HCT116 (cell line): ENCODE data around the gene MAP2K3. TPM values are rescaled to one million over a fixed set of nuclear protein-coding genes. Genes with fewer than 3 reads are reported as not detected.

Source experiments
- ATAC-seq: fragments of 200-7000 bp; cut with Tn5 transposase; 2 replicates; pipeline ENCODE4 v1.9.1; 2020; ENCODE audit warnings: mild to moderate bottlenecking, moderate library complexity
- BruUV-seq: library from RNA; stranded (reverse); fragments of 400-500 nt; replicated peaks from 2 replicates; lab custom pipeline; 2021; lab: Mats Ljungman, UMichigan
- CTCF ChIA-PET: fragments of 300-600 bp; sonication (Branson Sonifier 250); formaldehyde crosslinking; loops from one replicate; lab custom pipeline; 2021; ENCODE audit warnings: antibody characterized with exemption; lab: Charles Lee
- POLR2A ChIA-PET: fragments of 300-600, 350-600 bp; sonication (Branson Sonifier 250); formaldehyde crosslinking; loops from one replicate; lab custom pipeline; 2021; ENCODE audit warnings: antibody characterized with exemption; lab: Charles Lee
- RAD21 ChIA-PET, 2 experiments: fragments of 300-600 bp; sonication (Branson Sonifier 250); formaldehyde crosslinking; loops; one replicate each; lab custom pipeline; 2023; ENCODE audit warnings: low total read pairs in 2 of 2; ENCODE audit not compliant: uncharacterized antibody in 2 of 2, unreplicated experiment in 2 of 2, low non-redundant PET in 1 of 2; lab: Charles Lee
- DNase-seq: peaks from one replicate; pipeline ENCODE4 v3.0.0-alpha.2; 2010; ENCODE audit warnings: low read depth, low spot score
- H2AFZ ChIP-seq: fragments of 200-600 bp; shearing (Covaris generic), sonication (generic); 2 replicates; pipeline ENCODE4 v1.6.1; 2017; ENCODE audit warnings: low read depth, mixed run types, mixed read lengths, antibody characterized with exemption, low read length; ENCODE audit not compliant: poor library complexity, severe bottlenecking
- H3K27ac ChIP-seq: 2 replicates; pipeline ENCODE4 v1.5.1; 2012; ENCODE audit warnings: low read depth, low read length
- H3K27me3 ChIP-seq: fragments of 200-600 bp; sonication (generic); 2 replicates; pipeline ENCODE4 v1.6.1; 2016; ENCODE audit warnings: mixed run types, low read length, mixed read lengths; ENCODE audit not compliant: insufficient read depth
- H3K36me3 ChIP-seq, 2 experiments: fragments of 200-500 bp in 1 of 2; fragments of 200-600 bp in 1 of 2; sonication (Bioruptor generic) in 1 of 2; sonication (generic) in 1 of 2; 2 replicates each; pipeline versions ENCODE4 v1.5.1 to v1.6.1; 2014 to 2016; ENCODE audit warnings: low read length in 2 of 2, inconsistent platforms in 1 of 2, mixed read lengths in 1 of 2, mixed run types in 1 of 2; ENCODE audit not compliant: insufficient read depth in 2 of 2, control insufficient read depth in 1 of 2
- H3K4me1 ChIP-seq, 2 experiments: fragments of 200-600 bp in 1 of 2; sonication (generic) in 1 of 2; 2 replicates each; pipeline versions ENCODE4 v1.5.1 to v1.6.1; 2012 to 2017; ENCODE audit warnings: low read length in 2 of 2, inconsistent platforms in 1 of 2, mild to moderate bottlenecking in 1 of 2, mixed read lengths in 1 of 2, mixed run types in 1 of 2, moderate library complexity in 1 of 2; ENCODE audit not compliant: insufficient read depth in 2 of 2, control insufficient read depth in 1 of 2
- H3K4me2 ChIP-seq: fragments of 200-600 bp; sonication (generic); 2 replicates; pipeline ENCODE4 v1.6.1; 2017; ENCODE audit warnings: mixed run types, low read length, mixed read lengths
- H3K4me3 ChIP-seq, 2 experiments: fragments of 200-600 bp in 1 of 2; sonication (generic) in 1 of 2; replicated peaks in 1 of 2; 2 replicates each; pipeline ENCODE4 v1.5.1; 2011 to 2016; ENCODE audit warnings: low read length in 2 of 2, control low read depth in 1 of 2, low read depth in 1 of 2, mild to moderate bottlenecking in 1 of 2, mixed read lengths in 1 of 2, mixed run types in 1 of 2
- H3K79me2 ChIP-seq: fragments of 200-600 bp; sonication (generic); 2 replicates; pipeline ENCODE4 v1.6.1; 2017; ENCODE audit warnings: mild to moderate bottlenecking, mixed run types, low read length, moderate library complexity, mixed read lengths; ENCODE audit not compliant: insufficient read depth
- H3K9ac ChIP-seq: fragments of 200-600 bp; sonication (generic); 2 replicates; pipeline ENCODE4 v1.6.1; 2016; ENCODE audit warnings: low read length, mixed read lengths
- H3K9me2 ChIP-seq: fragments of 200-600 bp; sonication (generic), shearing (Covaris generic); 2 replicates; pipeline ENCODE4 v1.6.1; 2017; ENCODE audit warnings: mixed run types, mild to moderate bottlenecking, moderate library complexity; ENCODE audit not compliant: insufficient read depth
- H3K9me3 ChIP-seq, 2 experiments: fragments of 200-500 bp in 1 of 2; fragments of 200-600 bp in 1 of 2; sonication (Bioruptor generic) in 1 of 2; sonication (generic) in 1 of 2; 2 replicates each; pipeline ENCODE4 v1.6.1; 2014 to 2017; ENCODE audit warnings: low read length in 2 of 2, mixed read lengths in 2 of 2, inconsistent platforms in 1 of 2, low read depth in 1 of 2, mild to moderate bottlenecking in 1 of 2, mixed run types in 1 of 2, moderate library complexity in 1 of 2; ENCODE audit not compliant: control insufficient read depth in 1 of 2, insufficient read depth in 1 of 2
- H4K20me1 ChIP-seq: fragments of 200-600 bp; sonication (generic), shearing (Covaris generic); 2 replicates; pipeline ENCODE4 v1.6.1; 2017; ENCODE audit warnings: mixed run types, mild to moderate bottlenecking, moderate library complexity; ENCODE audit not compliant: insufficient read depth
- CBX3 ChIP-seq: IDR thresholded peaks from 2 replicates; pipeline ENCODE4 v1.6.1; 2012; ENCODE audit warnings: low read depth
- CEBPB ChIP-seq: IDR thresholded peaks from 2 replicates; pipeline ENCODE4 v1.6.1; 2012; ENCODE audit warnings: low read depth
- FOSL1 ChIP-seq: IDR thresholded peaks from 2 replicates; pipeline ENCODE4 v1.6.1; 2012; ENCODE audit warnings: low read depth
- SP1 ChIP-seq: IDR thresholded peaks from 2 replicates; pipeline ENCODE4 v1.6.1; 2012; ENCODE audit warnings: low read depth
- TCF7L2 ChIP-seq: IDR thresholded peaks from 2 replicates; pipeline ENCODE4 v1.7.0; 2011; ENCODE audit warnings: borderline replicate concordance, inconsistent platforms; ENCODE audit not compliant: insufficient read depth, insufficient read length; ENCODE audit errors: extremely low read depth
- ZNF274 ChIP-seq: fragments of 200-500 bp; sonication (Bioruptor generic); IDR thresholded peaks from 2 replicates; pipeline ENCODE4 v1.6.1; 2014; ENCODE audit warnings: mild to moderate bottlenecking, low read depth, low read length, inconsistent platforms
- intact Hi-C: fragments of 100-400 bp; cut with micrococcal nuclease; formaldehyde crosslinking; loops from 2 replicates; pipeline ENCODE4 v1.10.0; 2022
- total RNA-seq: library from RNA; stranded (reverse); gene quantifications from one replicate; pipeline ENCODE4 v1.2.1, GENCODE V29; 2021; ENCODE audit not compliant: unreplicated experiment
- TF ChIP-seq, protein P1 (sequence below): IDR thresholded peaks from 2 replicates; pipeline ENCODE4 v1.6.1; 2011; ENCODE audit warnings: mild to moderate bottlenecking, low read length, moderate library complexity; ENCODE audit not compliant: insufficient replicate concordance; ENCODE audit errors: extremely low read depth
- TF ChIP-seq, protein P2 (sequence below), 3 experiments: fragments of 200-600 bp in 1 of 3; sonication (generic) in 1 of 3; IDR thresholded peaks in 2 of 3; conservative IDR thresholded peaks in 1 of 3; 2 replicates each; pipeline ENCODE4 v1.5.1; 2012 to 2017; ENCODE audit warnings: low read depth in 2 of 3, low read length in 2 of 3, antibody characterized with exemption in 1 of 3, borderline replicate concordance in 1 of 3, control low read depth in 1 of 3, mild to moderate bottlenecking in 1 of 3, mixed read lengths in 1 of 3, mixed run types in 1 of 3, moderate library complexity in 1 of 3; ENCODE audit not compliant: insufficient read depth in 1 of 3

MAP2K3 gene
- total RNA-seq, 1 experiment from 2014 or later = 96.7 TPM

DNA sequence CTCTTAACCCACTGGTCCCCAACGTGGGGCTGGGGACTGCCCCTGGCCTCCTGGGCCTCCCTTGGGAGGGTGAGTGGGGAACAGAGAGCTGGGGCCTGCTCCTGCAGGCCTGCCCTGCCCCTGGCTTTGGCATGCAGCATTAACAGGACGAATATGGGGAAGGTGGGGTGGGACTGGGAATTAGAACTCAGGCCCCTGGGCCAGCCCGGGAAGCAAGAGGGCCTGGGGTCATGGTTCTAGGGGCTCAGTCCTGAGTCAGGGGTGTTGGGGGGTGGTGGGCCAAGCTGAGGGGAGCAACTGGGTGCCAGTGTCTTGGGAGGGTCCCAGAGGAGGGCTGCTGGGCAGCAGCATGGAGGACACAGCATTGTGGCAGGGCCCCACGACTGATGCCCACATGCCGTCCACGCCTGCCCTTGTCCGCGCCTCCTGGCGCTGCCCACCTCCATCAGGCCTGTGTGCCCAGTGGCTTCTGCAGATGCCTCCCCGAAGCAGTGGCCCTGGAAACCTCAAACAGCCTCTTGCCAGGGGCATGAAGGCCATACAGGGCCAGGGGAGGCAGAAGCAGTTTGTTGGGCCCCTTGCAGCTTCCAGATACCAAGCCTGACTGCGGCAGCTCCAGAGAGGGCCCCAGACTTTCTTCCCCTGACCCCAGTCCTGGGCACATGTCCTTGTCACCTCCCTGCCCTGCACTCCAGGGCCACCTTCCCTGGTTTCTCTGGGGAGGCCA lies 4.8 kb downstream of the MAP2K3 start:
- intact Hi-C loops = loop anchor here (10.0 kb wide), 1 partner anchor 165 kb away; no protein-coding TSS in a partner anchor
- H3K4me1 ChIP-seq = peaks cover 42 to 50% of the 10 kb centered on the region in 2 experiments
- no peak overlapping the region for H3K4me3 ChIP-seq
- ATAC-seq = no peak
- no TSS peak for BruUV-seq
- TF ChIP-seq SP1 (no peak), CBX3 (no peak), FOSL1 (no peak), CEBPB (no peak), ZNF274 (no peak), TCF7L2 (no peak)
- TF ChIP-seq, protein P1, sequence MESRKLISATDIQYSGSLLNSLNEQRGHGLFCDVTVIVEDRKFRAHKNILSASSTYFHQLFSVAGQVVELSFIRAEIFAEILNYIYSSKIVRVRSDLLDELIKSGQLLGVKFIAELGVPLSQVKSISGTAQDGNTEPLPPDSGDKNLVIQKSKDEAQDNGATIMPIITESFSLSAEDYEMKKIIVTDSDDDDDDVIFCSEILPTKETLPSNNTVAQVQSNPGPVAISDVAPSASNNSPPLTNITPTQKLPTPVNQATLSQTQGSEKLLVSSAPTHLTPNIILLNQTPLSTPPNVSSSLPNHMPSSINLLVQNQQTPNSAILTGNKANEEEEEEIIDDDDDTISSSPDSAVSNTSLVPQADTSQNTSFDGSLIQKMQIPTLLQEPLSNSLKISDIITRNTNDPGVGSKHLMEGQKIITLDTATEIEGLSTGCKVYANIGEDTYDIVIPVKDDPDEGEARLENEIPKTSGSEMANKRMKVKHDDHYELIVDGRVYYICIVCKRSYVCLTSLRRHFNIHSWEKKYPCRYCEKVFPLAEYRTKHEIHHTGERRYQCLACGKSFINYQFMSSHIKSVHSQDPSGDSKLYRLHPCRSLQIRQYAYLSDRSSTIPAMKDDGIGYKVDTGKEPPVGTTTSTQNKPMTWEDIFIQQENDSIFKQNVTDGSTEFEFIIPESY = no peak
- TF ChIP-seq, protein P2, sequence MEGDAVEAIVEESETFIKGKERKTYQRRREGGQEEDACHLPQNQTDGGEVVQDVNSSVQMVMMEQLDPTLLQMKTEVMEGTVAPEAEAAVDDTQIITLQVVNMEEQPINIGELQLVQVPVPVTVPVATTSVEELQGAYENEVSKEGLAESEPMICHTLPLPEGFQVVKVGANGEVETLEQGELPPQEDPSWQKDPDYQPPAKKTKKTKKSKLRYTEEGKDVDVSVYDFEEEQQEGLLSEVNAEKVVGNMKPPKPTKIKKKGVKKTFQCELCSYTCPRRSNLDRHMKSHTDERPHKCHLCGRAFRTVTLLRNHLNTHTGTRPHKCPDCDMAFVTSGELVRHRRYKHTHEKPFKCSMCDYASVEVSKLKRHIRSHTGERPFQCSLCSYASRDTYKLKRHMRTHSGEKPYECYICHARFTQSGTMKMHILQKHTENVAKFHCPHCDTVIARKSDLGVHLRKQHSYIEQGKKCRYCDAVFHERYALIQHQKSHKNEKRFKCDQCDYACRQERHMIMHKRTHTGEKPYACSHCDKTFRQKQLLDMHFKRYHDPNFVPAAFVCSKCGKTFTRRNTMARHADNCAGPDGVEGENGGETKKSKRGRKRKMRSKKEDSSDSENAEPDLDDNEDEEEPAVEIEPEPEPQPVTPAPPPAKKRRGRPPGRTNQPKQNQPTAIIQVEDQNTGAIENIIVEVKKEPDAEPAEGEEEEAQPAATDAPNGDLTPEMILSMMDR (IDR thresholded peaks at IDR 0.05 in 2 of 3, conservative IDR thresholded peaks at IDR 0.05 in 1 of 3; ENCODE audit: borderline replicate concordance in 1 of 3, insufficient read depth in 1 of 3, low read depth in 2 of 3, low read length in 2 of 3) = no peak
- TF ChIP-seq, all 23 proteins: peak for 0
- H3K36me3 ChIP-seq = peaks cover 5 to 21% of the 10 kb centered on the region in 2 experiments; a peak in 3 of 4 replicates
- H4K20me1 ChIP-seq = no peaks in the 10 kb centered on the region
- ChIA-PET POLR2A (no interaction called here), CTCF (no interaction called here), RAD21 (no interaction called here)
- DNase-seq = no peak
- H3K9me2 ChIP-seq = no peaks in the 10 kb centered on the region
- H3K27me3 ChIP-seq = no peaks in the 10 kb centered on the region
- peak overlapping the region; percentile 99 for H3K27ac ChIP-seq
- peak overlapping the region; percentile 96 for H3K9ac ChIP-seq
- H3K79me2 ChIP-seq = peaks cover 98% of the 10 kb centered on the region
- H3K9me3 ChIP-seq = no peaks in the 10 kb centered on the region
- peak overlapping the region; percentile 99 for H3K4me2 ChIP-seq
- H2AFZ ChIP-seq = no peak overlapping the region
